Spleen (tissue), 7 donors: ENCODE data around the gene FKRP.

Source experiments
- CTCF ChIP-seq, 11 experiments: fragments of 200-600 bp in 7 of 11; fragments of 450-650 bp in 4 of 11; sonication (generic) in 4 of 11; IDR thresholded peaks in 8 of 11; conservative IDR thresholded peaks in 3 of 11; 1 replicate in 7 of 11; 2 replicates in 4 of 11; pipeline versions ENCODE4 v1.4.0 to v1.8.0; 2016 to 2021; ENCODE audit warnings: antibody characterized with exemption in 11 of 11, inconsistent platforms in 4 of 11, mild to moderate bottlenecking in 1 of 11
- POLR2AphosphoS5 ChIP-seq, 3 donors: sonication (generic); formaldehyde crosslinking; IDR thresholded peaks; one replicate each; pipeline ENCODE4 v1.5.1; 2017; ENCODE audit warnings: antibody characterized with exemption in 3 of 3
- donor health status: DM: no; HTN: no; CAD: no; lungs with moderate emphysema.
- donor health status: DM: no; HTN: no; CAD: no.
- donor health status: DM: no; HTN: no; CAD: no.

- no peak for TF ChIP-seq CTCF (IDR thresholded peaks at IDR 0.05 in 8 of 11, conservative IDR thresholded peaks at IDR 0.05 in 3 of 11)
- TF ChIP-seq POLR2AphosphoS5 (IDR thresholded peaks at IDR 0.05): peak in 1 of 3 donors; percentile 1
Observed at GRCh38 chr19:46696866-46697203, 49.0 kb upstream of the FKRP start.
